Naive thymus-derived CD8-positive, alpha-beta T cell (primary cell): Measurements from ENCODE around the gene POLK. TPM values are rescaled to one million over a fixed set of nuclear protein-coding genes. Genes with fewer than 3 reads are reported as not detected.
A peak's percentile ranks its signal among the peaks of the same experiment; 100 is the strongest.
"Not testable (repeated sequence)": the region's sequence is repeated elsewhere in the genome, so short reads cannot be mapped to it uniquely, and the experiment has no call there.

Experiments
- ATAC-seq, 2 donors: fragments of 150-1000 bp; cut with Tn5 transposase in 1 of 2; sonication (Bioruptor Pico), chemical (Tn5 transposase) in 1 of 2; 1 replicate in 1 of 2; 2 replicates in 1 of 2; pipeline ENCODE4 v1.10.0; 2021; ENCODE audit warnings: mild to moderate bottlenecking in 2 of 2, moderate library complexity in 2 of 2
- POLR2A ChIA-PET: fragments of 350-600 bp; sonication (Branson Sonifier 250); formaldehyde crosslinking; loops from one replicate; lab custom pipeline; 2021; ENCODE audit warnings: antibody characterized with exemption; lab: Charles Lee
- DNase-seq, 10 donors: peaks; one replicate each; pipeline versions ENCODE4 v3.0.0 to v3.0.0-alpha.2; 2020 to 2022
- H3K27ac Mint-ChIP-seq, 10 donors: one replicate each; pipeline ENCODE4 v1.8.0; 2020 to 2022; ENCODE audit warnings: mild to moderate bottlenecking in 10 of 10, mixed read lengths in 10 of 10, moderate library complexity in 4 of 10, inconsistent platforms in 1 of 10
- H3K27me3 Mint-ChIP-seq, 5 donors: one replicate each; pipeline ENCODE4 v1.8.0; 2021 to 2022; ENCODE audit warnings: mixed read lengths in 5 of 5
- H3K36me3 Mint-ChIP-seq, 3 donors: one replicate each; pipeline ENCODE4 v1.8.0; 2020 to 2022; ENCODE audit warnings: mixed read lengths in 3 of 3, mild to moderate bottlenecking in 2 of 3, inconsistent platforms in 1 of 3
- H3K4me1 Mint-ChIP-seq, 4 donors: one replicate each; pipeline ENCODE4 v1.8.0; 2021 to 2022; ENCODE audit warnings: mixed read lengths in 4 of 4
- H3K4me3 Mint-ChIP-seq, 10 donors: one replicate each; pipeline ENCODE4 v1.8.0; 2020 to 2022; ENCODE audit warnings: mild to moderate bottlenecking in 10 of 10, mixed read lengths in 10 of 10, moderate library complexity in 6 of 10, inconsistent platforms in 1 of 10
- H3K9me3 Mint-ChIP-seq, 9 donors: one replicate each; pipeline ENCODE4 v1.8.0; 2020 to 2022; ENCODE audit warnings: mixed read lengths in 9 of 9, mild to moderate bottlenecking in 3 of 9, inconsistent platforms in 1 of 9, moderate library complexity in 1 of 9
- polyA plus RNA-seq, 3 donors: library from polyadenylated mRNA; unstranded; fragments of 300-500 nt; fragmentation: Illumina TruSeq; gene quantifications; one replicate each; pipeline ENCODE4 v1.2.3, GENCODE V29; 2021
- total RNA-seq, 8 experiments: library from RNA in 2 of 8; stranded (reverse) in 2 of 8; gene quantifications; one replicate each; pipeline ENCODE4 v1.2.3 and lab custom pipeline; 2021 to 2026

POLK gene
- total and polyA plus RNA-seq, 5 experiments from 2014 or later, result 12.4 to 28.2 (median 20.1) TPM

GRCh38 chr5:75532190-75532589 is 20.5 kb downstream of the POLK start:
- ATAC-seq (no peak), DNase-seq (no peak)
- Mint-ChIP-seq H3K27ac (peak overlapping the region in 1 of 10 donors; percentile 41), H3K4me3 (no peak overlapping the region), H3K36me3 (peaks cover 30 to 41% (median 32%) of the 10 kb centered on the region in 3 donors), H3K27me3 (no peaks in the 10 kb centered on the region), H3K4me1 (peaks cover 15 to 30% (median 26%) of the 10 kb centered on the region in 4 donors), H3K9me3 (peaks cover 0 to 29% (median 13%) of the 10 kb centered on the region in 9 donors)
- POLR2A ChIA-PET, result no interaction called here

GRCh38 chr5:75533716-75534115 is 22.0 kb downstream of the POLK start:
- peaks cover 0 to 29% (median 13%) of the 10 kb centered on the region in 9 donors for H3K9me3 Mint-ChIP-seq
- peaks cover 17 to 33% (median 30%) of the 10 kb centered on the region in 4 donors for H3K4me1 Mint-ChIP-seq
- DNase-seq, H3K4me3 Mint-ChIP-seq, POLR2A ChIA-PET, H3K27me3 Mint-ChIP-seq, H3K27ac Mint-ChIP-seq, ATAC-seq: not testable (repeated sequence)
- H3K36me3 Mint-ChIP-seq, result peaks cover 30 to 41% (median 36%) of the 10 kb centered on the region in 3 donors

- POLR2A ChIA-PET, result no interaction called here
- Mint-ChIP-seq H3K9me3 (peaks cover 0 to 29% (median 13%) of the 10 kb centered on the region in 9 donors), H3K27ac (no peak overlapping the region), H3K4me3 (no peak overlapping the region), H3K36me3 (peaks cover 30 to 46% (median 41%) of the 10 kb centered on the region in 3 donors), H3K4me1 (peaks cover 12 to 29% (median 27%) of the 10 kb centered on the region in 4 donors), H3K27me3 (no peaks in the 10 kb centered on the region)
- ATAC-seq (no peak), DNase-seq (no peak)
Measured at GRCh38 chr5:75534734-75535133, 23.0 kb downstream of the POLK start.

GRCh38 chr5:75536147-75536546 is 24.5 kb downstream of the POLK start:
- peaks cover 0 to 29% (median 13%) of the 10 kb centered on the region in 9 donors for H3K9me3 Mint-ChIP-seq
- H3K4me1 Mint-ChIP-seq, result peaks cover 12 to 28% (median 25%) of the 10 kb centered on the region in 4 donors
- ATAC-seq (no peak), DNase-seq (no peak)
- POLR2A ChIA-PET, result no interaction called here
- H3K27ac Mint-ChIP-seq, result peak overlapping the region in 2 of 10 donors; percentile 18 to 38
- H3K4me3 Mint-ChIP-seq, result peak overlapping the region in 2 of 10 donors; percentile 22 to 34
- H3K27me3 Mint-ChIP-seq, result no peaks in the 10 kb centered on the region
- peaks cover 30 to 49% (median 42%) of the 10 kb centered on the region in 3 donors for H3K36me3 Mint-ChIP-seq

GRCh38 chr5:75536694-75537360 is 25.1 kb downstream of the POLK start:
- peaks cover 30 to 48% (median 41%) of the 10 kb centered on the region in 3 donors for H3K36me3 Mint-ChIP-seq
- ATAC-seq (no peak), DNase-seq (no peak)
- peaks cover 0 to 29% (median 13%) of the 10 kb centered on the region in 9 donors for H3K9me3 Mint-ChIP-seq
- POLR2A ChIA-PET, result no interaction called here
- no peak overlapping the region for H3K4me3 Mint-ChIP-seq
- H3K27ac Mint-ChIP-seq, result no peak overlapping the region
- H3K4me1 Mint-ChIP-seq, result peaks cover 12 to 28% (median 25%) of the 10 kb centered on the region in 4 donors
- no peaks in the 10 kb centered on the region for H3K27me3 Mint-ChIP-seq

- no peak overlapping the region for H3K4me3 Mint-ChIP-seq
- peaks cover 0 to 24% (median 12%) of the 10 kb centered on the region in 9 donors for H3K9me3 Mint-ChIP-seq
- H3K36me3 Mint-ChIP-seq, result peaks cover 24 to 44% (median 30%) of the 10 kb centered on the region in 3 donors
- peaks cover 13 to 27% (median 23%) of the 10 kb centered on the region in 4 donors for H3K4me1 Mint-ChIP-seq
- DNase-seq, result no peak
- POLR2A ChIA-PET, result no interaction called here
- H3K27ac Mint-ChIP-seq, result no peak overlapping the region
- H3K27me3 Mint-ChIP-seq, result no peaks in the 10 kb centered on the region
- ATAC-seq, result no peak
Measured at GRCh38 chr5:75538211-75538610, 26.5 kb downstream of the POLK start.

GRCh38 chr5:75545131-75545530 is 33.4 kb downstream of the POLK start:
- Mint-ChIP-seq H3K9me3 (no peaks in the 10 kb centered on the region), H3K27me3 (no peaks in the 10 kb centered on the region), H3K4me3 (no peak overlapping the region), H3K27ac (no peak overlapping the region), H3K36me3 (peaks cover 0 to 20% (median 16%) of the 10 kb centered on the region in 3 donors), H3K4me1 (peaks cover 0 to 5% (median 3%) of the 10 kb centered on the region in 4 donors)
- POLR2A ChIA-PET, result no interaction called here
- DNase-seq (no peak), ATAC-seq (no peak)

- Mint-ChIP-seq H3K9me3 (no peaks in the 10 kb centered on the region), H3K36me3 (peaks cover 0 to 29% (median 21%) of the 10 kb centered on the region in 3 donors), H3K27ac (no peak overlapping the region), H3K4me3 (no peak overlapping the region), H3K4me1 (peaks cover 0 to 5% (median 3%) of the 10 kb centered on the region in 4 donors), H3K27me3 (no peaks in the 10 kb centered on the region)
- no peak for ATAC-seq
- no peak for DNase-seq
- POLR2A ChIA-PET, result no interaction called here
Measured at GRCh38 chr5:75546830-75547229, 35.1 kb downstream of the POLK start.

- H3K9me3 Mint-ChIP-seq, result no peaks in the 10 kb centered on the region
- H3K4me3 Mint-ChIP-seq, result no peak overlapping the region
- peaks cover 0 to 5% (median 2%) of the 10 kb centered on the region in 4 donors for H3K4me1 Mint-ChIP-seq
- POLR2A ChIA-PET, result no interaction called here
- ATAC-seq, result no peak
- peaks cover 0 to 35% (median 29%) of the 10 kb centered on the region in 3 donors for H3K36me3 Mint-ChIP-seq
- H3K27ac Mint-ChIP-seq, result no peak overlapping the region
- DNase-seq, result no peak
- H3K27me3 Mint-ChIP-seq, result no peaks in the 10 kb centered on the region
Measured at GRCh38 chr5:75547812-75548211, 36.1 kb downstream of the POLK start.

GRCh38 chr5:75550597-75550996 is 38.9 kb downstream of the POLK start:
- Mint-ChIP-seq H3K4me3 (no peak overlapping the region), H3K36me3 (peaks cover 4 to 57% (median 47%) of the 10 kb centered on the region in 3 donors), H3K27me3 (no peaks in the 10 kb centered on the region)

GRCh38 chr5:75551471-75551870 is 39.8 kb downstream of the POLK start:
- H3K36me3 Mint-ChIP-seq, result peaks cover 9 to 63% (median 56%) of the 10 kb centered on the region in 3 donors
- no peak overlapping the region for H3K4me3 Mint-ChIP-seq
- H3K27ac Mint-ChIP-seq, result peak overlapping the region in 1 of 10 donors; percentile 22
- no peaks in the 10 kb centered on the region for H3K27me3 Mint-ChIP-seq
- no peak for ATAC-seq
- DNase-seq, result no peak
- POLR2A ChIA-PET, result no interaction called here
- no peaks in the 10 kb centered on the region for H3K9me3 Mint-ChIP-seq
- peaks cover 0 to 8% (median 3%) of the 10 kb centered on the region in 4 donors for H3K4me1 Mint-ChIP-seq

More at GRCh38 chr5:75550597-75550996, 38.9 kb downstream of the POLK start:
- Mint-ChIP-seq H3K9me3 (no peaks in the 10 kb centered on the region), H3K27ac (peak overlapping the region in 1 of 10 donors; percentile 8), H3K4me1 (peaks cover 0 to 4% (median 2%) of the 10 kb centered on the region in 4 donors)
- ATAC-seq (no peak), DNase-seq (no peak)
- POLR2A ChIA-PET, result no interaction called here

GRCh38 chr5:75552764-75553163 is 41.1 kb downstream of the POLK start:
- H3K27ac Mint-ChIP-seq, result no peak overlapping the region
- H3K4me3 Mint-ChIP-seq, result no peak overlapping the region
- no peak for ATAC-seq
- no peaks in the 10 kb centered on the region for H3K27me3 Mint-ChIP-seq
- H3K36me3 Mint-ChIP-seq, result peaks cover 18 to 76% (median 66%) of the 10 kb centered on the region in 3 donors
- H3K4me1 Mint-ChIP-seq, result peaks cover 2 to 14% (median 6%) of the 10 kb centered on the region in 4 donors
- POLR2A ChIA-PET, result no interaction called here
- no peak for DNase-seq
- no peaks in the 10 kb centered on the region for H3K9me3 Mint-ChIP-seq

- no peaks in the 10 kb centered on the region for H3K9me3 Mint-ChIP-seq
- DNase-seq (no peak), ATAC-seq (no peak)
- POLR2A ChIA-PET, result no interaction called here
- peak overlapping the region in 1 of 10 donors; percentile 0 for H3K27ac Mint-ChIP-seq
- no peaks in the 10 kb centered on the region for H3K27me3 Mint-ChIP-seq
- peaks cover 21 to 82% (median 70%) of the 10 kb centered on the region in 3 donors for H3K36me3 Mint-ChIP-seq
- no peak overlapping the region for H3K4me3 Mint-ChIP-seq
- H3K4me1 Mint-ChIP-seq, result peaks cover 2 to 14% (median 6%) of the 10 kb centered on the region in 4 donors
Measured at GRCh38 chr5:75553358-75553757, 41.7 kb downstream of the POLK start.
